ENCODE data around the gene BBLN.

The BBLN gene

GRCh38 chr9:128152133-128153059 lies 7.7 kb upstream of the BBLN start:
- Histone ChIP-seq H3K36me3 (replicated peaks; ENCODE audit: low read depth, low read length) (no peaks in the 10 kb centered on the region), H3K4me3 (ENCODE audit: low read length) (no peak overlapping the region), H3K27me3 (ENCODE audit: low read depth, low read length) (no peaks in the 10 kb centered on the region), H3K4me1 (ENCODE audit: low read length) (peaks cover 5% of the 10 kb centered on the region; the same call in 1 of the 2 replicates), H3K9me3 (ENCODE audit: insufficient read depth, low read length) (no peaks in the 10 kb centered on the region), H2AFZ (ENCODE audit: low read depth, low read length) (no peak overlapping the region), H4K20me1 (ENCODE audit: insufficient read depth, low read length) (no peaks in the 10 kb centered on the region), H3K79me2 (ENCODE audit: low read length) (no peaks in the 10 kb centered on the region), H3K27ac (ENCODE audit: low read length) (no peak overlapping the region), H3K4me2 (ENCODE audit: low read length) (no peak overlapping the region), H3K9ac (ENCODE audit: low read length) (no peak overlapping the region)
- TF ChIP-seq CTCF (IDR thresholded peaks at IDR 0.05; ENCODE audit: low read depth, low read length), result no peak
- TF ChIP-seq EZH2phosphoT487 (IDR thresholded peaks at IDR 0.05; ENCODE audit: low read depth), result no peak

- Histone ChIP-seq H4K20me1 (ENCODE audit: insufficient read depth, low read length) (no peaks in the 10 kb centered on the region), H2AFZ (ENCODE audit: low read depth, low read length) (no peak overlapping the region), H3K27me3 (ENCODE audit: low read depth, low read length) (no peaks in the 10 kb centered on the region), H3K79me2 (ENCODE audit: low read length) (no peaks in the 10 kb centered on the region), H3K36me3 (replicated peaks; ENCODE audit: low read depth, low read length) (no peaks in the 10 kb centered on the region), H3K9ac (ENCODE audit: low read length) (no peak overlapping the region), H3K4me2 (ENCODE audit: low read length) (no peak overlapping the region), H3K4me1 (ENCODE audit: low read length) (peaks cover 5% of the 10 kb centered on the region; the same call in 1 of the 2 replicates), H3K27ac (ENCODE audit: low read length) (no peak overlapping the region), H3K9me3 (ENCODE audit: insufficient read depth, low read length) (no peaks in the 10 kb centered on the region), H3K4me3 (ENCODE audit: low read length) (no peak overlapping the region)
- no peak for TF ChIP-seq EZH2phosphoT487 (IDR thresholded peaks at IDR 0.05; ENCODE audit: low read depth)
- TF ChIP-seq CTCF (IDR thresholded peaks at IDR 0.05; ENCODE audit: low read depth, low read length), result no peak
Observed at GRCh38 chr9:128153060-128153946, 6.8 kb upstream of the BBLN start.

GRCh38 chr9:128153947-128154695 lies 5.9 kb upstream of the BBLN start:
- Histone ChIP-seq H4K20me1 (ENCODE audit: insufficient read depth, low read length) (no peaks in the 10 kb centered on the region), H3K4me2 (ENCODE audit: low read length) (no peak overlapping the region), H3K36me3 (replicated peaks; ENCODE audit: low read depth, low read length) (no peaks in the 10 kb centered on the region), H3K79me2 (ENCODE audit: low read length) (no peaks in the 10 kb centered on the region), H3K9ac (ENCODE audit: low read length) (no peak overlapping the region), H3K9me3 (ENCODE audit: insufficient read depth, low read length) (no peaks in the 10 kb centered on the region), H3K27me3 (ENCODE audit: low read depth, low read length) (no peaks in the 10 kb centered on the region), H3K27ac (ENCODE audit: low read length) (no peak overlapping the region), H3K4me1 (ENCODE audit: low read length) (peaks cover 3% of the 10 kb centered on the region; the same call in 1 of the 2 replicates), H2AFZ (ENCODE audit: low read depth, low read length) (no peak overlapping the region), H3K4me3 (ENCODE audit: low read length) (no peak overlapping the region)
- TF ChIP-seq CTCF (IDR thresholded peaks at IDR 0.05; ENCODE audit: low read depth, low read length) (no peak), EZH2phosphoT487 (IDR thresholded peaks at IDR 0.05; ENCODE audit: low read depth) (no peak)
